Pancreas (tissue), 10 donors: Measurements from ENCODE around the gene NR4A3. TPM values are rescaled to one million over a fixed set of nuclear protein-coding genes. Genes with fewer than 3 reads are reported as not detected.
A peak's percentile ranks its signal among the peaks of the same experiment; 100 is the strongest.
"Not testable (repeated sequence)": the region's sequence is repeated elsewhere in the genome, so short reads cannot be mapped to it uniquely, and the experiment has no call there.

ENCODE experiments used
- ATAC-seq, 4 donors: fragments of 200-7000 bp; cut with Tn5 transposase; one replicate each; pipeline versions ENCODE4 v1.8.0 to v1.9.1; 2020; ENCODE audit warnings: mild to moderate bottlenecking in 4 of 4, moderate library complexity in 4 of 4
- DNase-seq, 6 donors: peaks; one replicate each; pipeline ENCODE4 v3.0.0-alpha.2; 2020
- FAIRE-seq: peaks from 2 replicates; lab custom pipeline; 2012; peaks lifted over from hg19 to GRCh38; lab: Jason Lieb, UNC
- H3K27ac ChIP-seq, 4 donors: fragments of 200-600 bp; sonication (generic); 1 replicate in 3 of 4; 2 replicates in 1 of 4; pipeline versions ENCODE4 v1.5.0 to v1.8.0; 2020
- H3K27me3 ChIP-seq, 4 donors: fragments of 200-600 bp; one replicate each; pipeline ENCODE4 v1.8.0; 2021
- H3K36me3 ChIP-seq, 3 donors: fragments of 200-600 bp; sonication (generic) in 1 of 3; one replicate each; pipeline versions ENCODE4 v1.5.0 to v1.8.0; 2020 to 2021
- H3K4me1 ChIP-seq, 3 donors: fragments of 200-600 bp; one replicate each; pipeline ENCODE4 v1.8.0; 2021
- H3K4me3 ChIP-seq, 4 donors: fragments of 200-600 bp; sonication (generic) in 2 of 4; one replicate each; pipeline versions ENCODE4 v1.5.0 to v1.8.0; 2020 to 2021
- H3K9me3 ChIP-seq, 4 donors: fragments of 200-600 bp; one replicate each; pipeline ENCODE4 v1.8.0; 2021
- WGBS, 2 donors: extraction: QIAGEN DNeasy Blood & Tissue Kit; methylation state at CpG; one replicate each; pipeline ENCODE4 v1.1.7; 2013; 5-methylcytosine and 5-hydroxymethylcytosine counted together
- intact Hi-C, 3 donors: fragments of 100-400 bp; cut with DNase I; formaldehyde crosslinking; loops; one replicate each; pipeline versions ENCODE4 v1.11.1 to v1.14.2; 2022
- polyA plus RNA-seq, 2 donors: library from polyadenylated mRNA; stranded (reverse); fragments of 200-250 nt; gene quantifications; one replicate each; pipeline ENCODE4 v1.2.3, GENCODE V29; 2013
- total RNA-seq, 6 donors: library from RNA; stranded (reverse); fragmentation: NEBNext Ultra II Directional in 4 of 6; extraction: Animal tissue kit (Norgen Biotek cat#: 25700) in 4 of 6; gene quantifications; one replicate each; pipeline versions ENCODE4 v1.2.1 to v1.2.4, GENCODE V29; 2021 to 2023
- TF ChIP-seq, protein P1 (sequence below), 4 donors: fragments of 200-600 bp; sonication (generic) in 3 of 4; IDR thresholded peaks; one replicate each; pipeline versions ENCODE4 v1.5.0 to v1.8.0; 2021; ENCODE audit warnings: antibody characterized with exemption in 4 of 4
- donor health status: healthy with polysubstance abuse.
- donor health status: DM: no; HTN: no; CAD: no; lungs with moderate emphysema.
- donor health status: DM: no; HTN: no; CAD: no.
- donor health status: control.
- donor health status: control.
- donor health status: Bipolar disorder and iron deficiency.
- donor health status: DM: yes; HTN: yes; CAD: no.
- donor health status: DM: no; HTN: no; CAD: no.
- donor health status: DM: no; HTN: no; CAD: no.
- donor health status: DM: yes; HTN: yes; CAD: no.

The NR4A3 gene
- total and polyA plus RNA-seq, 8 donors: 0.41 to 3.8 (median 1.5) TPM

DNA sequence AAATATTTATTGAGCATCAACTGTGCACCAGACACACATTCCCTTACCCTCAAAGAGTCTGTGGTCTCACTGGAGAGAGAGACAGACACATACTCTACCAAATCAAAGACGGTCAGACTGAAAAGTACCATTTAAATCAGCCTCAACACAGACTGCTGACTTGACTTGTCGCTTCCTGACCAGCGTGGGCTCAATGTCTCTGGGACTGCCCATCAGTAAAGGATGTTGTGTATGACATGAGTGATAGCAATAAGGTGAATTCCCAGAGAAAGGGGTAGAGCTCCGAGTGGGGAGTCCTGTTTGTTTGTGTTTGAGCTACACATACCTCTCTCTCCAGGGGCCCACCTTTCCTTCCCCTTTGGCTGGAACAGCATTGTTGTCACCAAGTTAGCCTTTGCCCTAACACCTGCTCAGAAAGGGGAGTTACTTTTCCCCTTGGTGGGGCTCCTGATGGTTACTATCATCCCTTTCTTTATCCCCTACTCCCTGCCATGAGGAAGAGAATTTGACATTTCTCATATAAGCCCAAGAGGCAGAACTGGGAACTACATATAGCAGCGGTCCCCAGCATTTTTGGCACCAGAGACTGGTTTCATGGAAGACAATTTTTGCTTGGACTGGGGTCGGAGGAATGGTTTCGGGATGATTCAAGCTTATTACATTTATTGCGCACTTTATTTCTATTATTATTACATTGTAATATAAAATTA is 33.9 kb downstream of the NR4A3 start:
- FAIRE-seq: no peak
- no peaks in the 10 kb centered on the region for H3K9me3 ChIP-seq
- intact Hi-C loops: no loop called here
- H3K36me3 ChIP-seq: no peaks in the 10 kb centered on the region
- H3K4me1 ChIP-seq: no peaks in the 10 kb centered on the region
- DNase-seq: no peak
- H3K4me3 ChIP-seq: no peak overlapping the region
- ATAC-seq: no peak
- TF ChIP-seq, protein P1, sequence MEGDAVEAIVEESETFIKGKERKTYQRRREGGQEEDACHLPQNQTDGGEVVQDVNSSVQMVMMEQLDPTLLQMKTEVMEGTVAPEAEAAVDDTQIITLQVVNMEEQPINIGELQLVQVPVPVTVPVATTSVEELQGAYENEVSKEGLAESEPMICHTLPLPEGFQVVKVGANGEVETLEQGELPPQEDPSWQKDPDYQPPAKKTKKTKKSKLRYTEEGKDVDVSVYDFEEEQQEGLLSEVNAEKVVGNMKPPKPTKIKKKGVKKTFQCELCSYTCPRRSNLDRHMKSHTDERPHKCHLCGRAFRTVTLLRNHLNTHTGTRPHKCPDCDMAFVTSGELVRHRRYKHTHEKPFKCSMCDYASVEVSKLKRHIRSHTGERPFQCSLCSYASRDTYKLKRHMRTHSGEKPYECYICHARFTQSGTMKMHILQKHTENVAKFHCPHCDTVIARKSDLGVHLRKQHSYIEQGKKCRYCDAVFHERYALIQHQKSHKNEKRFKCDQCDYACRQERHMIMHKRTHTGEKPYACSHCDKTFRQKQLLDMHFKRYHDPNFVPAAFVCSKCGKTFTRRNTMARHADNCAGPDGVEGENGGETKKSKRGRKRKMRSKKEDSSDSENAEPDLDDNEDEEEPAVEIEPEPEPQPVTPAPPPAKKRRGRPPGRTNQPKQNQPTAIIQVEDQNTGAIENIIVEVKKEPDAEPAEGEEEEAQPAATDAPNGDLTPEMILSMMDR (IDR thresholded peaks at IDR 0.05): no peak
- 88% methylated on average over 8 of the region's 8 CpGs for WGBS, 2 donors
- no peaks in the 10 kb centered on the region for H3K27me3 ChIP-seq
- H3K27ac ChIP-seq: no peak overlapping the region

DNA sequence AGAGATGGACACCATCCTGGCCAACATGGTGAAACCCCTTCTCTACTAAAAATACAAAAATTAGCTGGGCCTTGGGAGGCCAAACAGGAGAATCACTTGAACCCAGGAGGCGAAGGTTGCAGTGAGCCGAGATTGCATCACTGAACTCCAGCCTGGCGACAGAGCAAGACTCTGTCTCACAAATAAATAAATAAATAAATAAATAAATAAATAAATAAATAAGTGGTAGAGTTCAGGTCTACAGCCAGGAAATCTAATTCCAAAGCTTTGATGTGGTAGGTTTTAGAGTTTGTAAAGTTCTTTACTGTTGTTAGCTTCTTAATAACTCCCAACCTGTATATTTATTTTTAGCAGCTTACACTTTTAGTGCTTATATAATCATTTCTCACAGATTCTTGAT is 35.9 kb downstream of the NR4A3 start:
- FAIRE-seq, H3K27me3 ChIP-seq, H3K4me1 ChIP-seq, H3K36me3 ChIP-seq, intact Hi-C loops, H3K9me3 ChIP-seq, H3K4me3 ChIP-seq, H3K27ac ChIP-seq, DNase-seq, ATAC-seq: not testable (repeated sequence)
- WGBS, 2 donors: 96 to 99% methylated on average over 3 of the region's 3 CpGs

DNA sequence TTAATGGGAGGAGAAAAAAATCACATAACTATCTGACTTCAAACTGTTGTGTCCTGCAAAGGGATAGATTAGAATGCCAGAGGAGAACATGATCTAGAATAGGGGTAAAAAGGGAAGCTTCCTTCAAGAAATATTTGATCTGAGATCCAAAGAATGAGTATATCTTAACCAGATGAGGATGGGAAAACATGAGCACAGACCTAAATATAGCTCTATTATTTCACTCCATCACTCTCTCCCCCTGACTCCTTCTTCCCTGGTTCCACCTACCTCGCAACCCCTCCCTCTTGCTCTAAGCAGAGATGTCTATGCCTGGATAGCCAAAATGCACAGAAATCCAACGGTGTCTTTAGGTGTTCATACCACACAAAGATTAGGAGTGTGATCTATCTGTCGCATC is 36.4 kb downstream of the NR4A3 start:
- no peak for FAIRE-seq

DNA sequence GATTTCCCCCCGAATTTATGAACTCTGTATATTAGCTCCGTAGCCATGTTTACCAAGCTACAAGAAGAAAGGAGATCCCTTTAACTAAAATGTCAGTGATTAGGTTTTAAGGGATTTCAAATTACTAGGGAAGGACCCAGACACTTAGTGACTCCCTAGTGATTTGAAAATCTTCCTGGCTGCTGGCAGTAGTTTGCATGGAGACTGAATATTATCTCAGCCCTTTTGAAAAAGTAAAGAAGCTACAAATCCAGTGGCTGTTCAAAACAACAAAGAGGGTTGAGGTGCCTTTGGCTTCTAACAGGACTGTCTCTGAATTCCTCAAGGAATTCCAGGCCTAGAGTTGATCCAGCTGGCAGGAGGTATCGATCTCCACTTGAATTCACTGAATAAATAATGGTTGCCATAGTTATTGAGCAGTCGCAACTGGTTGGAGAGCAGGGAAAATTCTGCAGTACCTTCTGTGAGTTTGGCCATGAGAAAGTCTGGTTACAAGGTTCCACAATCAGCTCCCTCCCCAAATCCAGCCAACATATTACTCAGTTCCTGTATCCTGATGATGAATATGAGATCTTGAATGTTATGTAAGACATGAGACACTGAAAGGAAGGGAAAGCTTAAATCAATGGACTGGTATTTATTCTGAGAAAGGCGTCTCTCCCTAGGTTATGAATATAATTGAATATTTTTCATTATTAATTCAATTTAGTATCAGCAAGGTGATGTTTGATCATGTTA is 37.7 kb downstream of the NR4A3 start:
- H3K27me3 ChIP-seq: no peaks in the 10 kb centered on the region
- WGBS, 2 donors: 51 to 56% methylated on average over 5 of the region's 5 CpGs
- no peak overlapping the region for H3K27ac ChIP-seq
- DNase-seq (no peak), FAIRE-seq (no peak), ATAC-seq (peak in 1 of 4 donors; percentile 69)
- H3K36me3 ChIP-seq: no peaks in the 10 kb centered on the region
- no peak overlapping the region for H3K4me3 ChIP-seq
- H3K9me3 ChIP-seq: no peaks in the 10 kb centered on the region
- intact Hi-C loops: no loop called here
- H3K4me1 ChIP-seq: no peaks in the 10 kb centered on the region
- TF ChIP-seq, protein P1 (IDR thresholded peaks at IDR 0.05): no peak

More for the DNA sequence above, 36.4 kb downstream of the NR4A3 start:
- DNase-seq (no peak), ATAC-seq (no peak)
- H3K4me3 ChIP-seq: no peak overlapping the region
- TF ChIP-seq, protein P1 (IDR thresholded peaks at IDR 0.05): no peak
- H3K9me3 ChIP-seq: no peaks in the 10 kb centered on the region
- H3K27ac ChIP-seq: no peak overlapping the region
- 81 to 92% methylated on average over 3 of the region's 3 CpGs for WGBS, 2 donors
- no peaks in the 10 kb centered on the region for H3K36me3 ChIP-seq
- no peaks in the 10 kb centered on the region for H3K4me1 ChIP-seq
- intact Hi-C loops: no loop called here
- no peaks in the 10 kb centered on the region for H3K27me3 ChIP-seq

DNA sequence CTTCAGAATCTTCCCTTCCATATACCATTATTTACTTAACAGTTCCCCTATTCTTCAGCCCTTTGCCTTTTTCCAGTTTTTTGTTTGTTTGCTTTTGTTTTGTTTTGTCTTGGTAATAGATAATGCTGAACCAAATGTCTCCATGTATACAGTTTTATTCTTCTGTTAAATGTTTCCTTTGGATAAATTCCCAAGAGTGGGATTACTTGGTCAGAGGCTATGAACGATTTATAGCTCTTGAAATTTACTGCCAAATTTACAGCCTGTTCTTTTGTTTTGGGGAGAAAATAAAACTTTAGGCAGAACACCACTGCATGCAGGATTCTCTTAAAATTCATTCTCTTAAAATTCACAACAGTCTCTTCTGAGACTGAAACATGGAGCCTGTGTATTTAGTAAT is 38.6 kb downstream of the NR4A3 start:
- peak; percentile 43 for FAIRE-seq

More for the DNA sequence above, 38.6 kb downstream of the NR4A3 start:
- ATAC-seq: no peak
- 65 to 77% methylated on average over 1 of the region's 1 CpG for WGBS, 2 donors
- H3K27ac ChIP-seq: no peak overlapping the region
- DNase-seq: no peak
- H3K27me3 ChIP-seq: no peaks in the 10 kb centered on the region
- intact Hi-C loops: no loop called here
- H3K4me3 ChIP-seq: no peak overlapping the region
- no peaks in the 10 kb centered on the region for H3K9me3 ChIP-seq
- H3K36me3 ChIP-seq: no peaks in the 10 kb centered on the region
- TF ChIP-seq, protein P1 (IDR thresholded peaks at IDR 0.05): no peak
- no peaks in the 10 kb centered on the region for H3K4me1 ChIP-seq
